ENCODE results near the gene TENM3.
"Not testable (repeated sequence)": the region's sequence is repeated elsewhere in the genome, so short reads cannot be mapped to it uniquely, and the experiment has no call there.

TENM3 gene

DNA sequence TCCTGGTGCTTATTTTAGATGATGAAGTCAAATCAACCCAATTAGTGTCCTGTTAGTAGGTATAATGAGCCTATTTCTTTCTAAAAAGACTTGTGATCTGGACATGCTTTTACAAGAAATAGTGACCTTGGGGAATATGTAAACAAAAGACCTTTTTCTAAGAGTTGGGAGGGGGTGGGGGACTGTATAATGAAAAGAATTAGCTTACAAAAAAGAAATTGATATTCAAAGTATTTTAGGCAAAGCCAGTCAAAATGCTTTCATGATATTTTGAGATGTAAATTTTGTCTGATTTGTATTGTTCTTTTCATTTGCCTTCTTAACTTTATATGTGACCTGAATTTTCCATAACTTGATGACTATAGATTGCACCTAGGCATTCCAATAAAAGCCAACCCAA is 559.4 kb downstream of the TENM3 start:
- in situ Hi-C loops (cut with MboI; ENCODE audit: low sequenced_read_pairs), result no loop called here

DNA sequence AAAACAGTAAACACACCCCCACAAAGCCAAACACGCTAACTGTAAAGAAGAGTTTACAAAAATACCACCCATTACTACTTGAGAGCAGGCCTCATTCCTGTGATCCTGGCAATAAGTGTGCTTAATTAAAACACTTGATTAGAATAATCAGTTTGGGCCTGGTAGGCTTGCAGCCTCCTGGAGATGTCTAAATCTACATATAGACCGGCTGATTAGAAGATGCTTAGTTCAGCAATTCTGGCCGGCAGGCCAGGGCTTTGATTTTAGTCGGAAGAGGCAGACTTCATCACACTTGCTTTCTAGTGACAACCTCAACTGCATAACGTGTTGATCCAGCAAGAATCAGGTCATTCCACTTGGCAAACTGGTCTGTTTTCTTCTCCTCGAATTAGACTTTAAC is 560.0 kb downstream of the TENM3 start:
- in situ Hi-C loops (cut with MboI; ENCODE audit: low sequenced_read_pairs), result no loop called here

DNA sequence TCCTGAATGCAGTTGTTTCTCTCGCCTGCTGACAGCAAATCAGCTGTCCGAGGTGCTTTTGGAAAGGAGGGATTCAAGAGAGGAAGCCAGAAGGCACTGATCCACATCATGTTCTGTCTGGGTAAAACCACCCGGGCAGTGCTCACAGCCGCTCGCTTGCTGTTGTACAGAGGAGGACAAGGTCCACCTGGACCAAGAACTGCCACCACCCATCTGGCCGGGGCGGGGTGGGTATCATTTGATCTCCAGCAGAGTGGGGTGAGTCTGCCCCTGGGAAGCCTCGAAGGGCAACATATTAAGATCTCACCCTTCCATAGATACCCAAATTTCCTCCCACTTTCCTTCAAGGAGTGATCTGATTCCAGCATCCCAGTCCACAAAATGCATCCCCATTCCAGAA is 560.9 kb downstream of the TENM3 start:
- in situ Hi-C loops (cut with MboI; ENCODE audit: low sequenced_read_pairs), result no loop called here

DNA sequence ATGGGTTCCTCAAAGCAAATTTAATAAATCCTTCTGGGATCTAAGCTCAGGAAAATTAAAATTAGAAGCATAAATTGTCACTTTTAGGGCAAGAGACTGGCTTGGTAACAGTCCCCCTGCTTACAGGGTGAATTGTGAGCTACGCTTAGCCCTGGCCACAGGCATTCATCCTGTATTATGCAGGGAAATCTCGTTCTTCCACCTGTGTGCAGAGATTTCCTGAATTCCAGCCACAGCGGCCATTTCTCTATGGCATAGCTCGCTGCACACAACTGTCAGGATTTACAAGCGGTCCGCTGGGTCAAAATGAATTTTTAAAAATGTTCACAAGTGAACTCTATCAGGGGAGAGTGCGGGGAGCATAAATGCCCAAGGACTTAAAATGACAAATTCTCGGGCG is 562.1 kb downstream of the TENM3 start:
- in situ Hi-C loops (cut with MboI; ENCODE audit: low sequenced_read_pairs), result no loop called here

DNA sequence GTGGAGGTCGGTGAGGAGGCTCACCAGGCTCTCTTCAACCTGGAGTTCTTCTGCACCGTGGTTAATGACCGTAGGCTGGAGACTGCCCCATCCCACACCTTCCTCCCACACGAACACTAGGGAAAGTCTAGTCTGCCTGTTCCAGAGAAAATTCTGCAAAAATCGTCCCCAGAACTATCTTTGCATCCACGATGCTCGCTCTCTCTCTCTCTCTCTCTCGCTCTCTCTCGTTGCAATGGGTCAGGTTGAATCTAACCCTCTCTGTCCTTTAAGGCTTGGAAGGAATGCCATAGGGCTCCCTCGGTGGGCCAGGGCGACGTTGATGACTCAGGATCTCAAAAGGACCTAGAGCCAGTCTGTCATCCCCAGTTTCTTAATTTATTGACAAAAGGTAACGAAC is 562.5 kb downstream of the TENM3 start:
- in situ Hi-C loops (cut with MboI; ENCODE audit: low sequenced_read_pairs), result no loop called here

DNA sequence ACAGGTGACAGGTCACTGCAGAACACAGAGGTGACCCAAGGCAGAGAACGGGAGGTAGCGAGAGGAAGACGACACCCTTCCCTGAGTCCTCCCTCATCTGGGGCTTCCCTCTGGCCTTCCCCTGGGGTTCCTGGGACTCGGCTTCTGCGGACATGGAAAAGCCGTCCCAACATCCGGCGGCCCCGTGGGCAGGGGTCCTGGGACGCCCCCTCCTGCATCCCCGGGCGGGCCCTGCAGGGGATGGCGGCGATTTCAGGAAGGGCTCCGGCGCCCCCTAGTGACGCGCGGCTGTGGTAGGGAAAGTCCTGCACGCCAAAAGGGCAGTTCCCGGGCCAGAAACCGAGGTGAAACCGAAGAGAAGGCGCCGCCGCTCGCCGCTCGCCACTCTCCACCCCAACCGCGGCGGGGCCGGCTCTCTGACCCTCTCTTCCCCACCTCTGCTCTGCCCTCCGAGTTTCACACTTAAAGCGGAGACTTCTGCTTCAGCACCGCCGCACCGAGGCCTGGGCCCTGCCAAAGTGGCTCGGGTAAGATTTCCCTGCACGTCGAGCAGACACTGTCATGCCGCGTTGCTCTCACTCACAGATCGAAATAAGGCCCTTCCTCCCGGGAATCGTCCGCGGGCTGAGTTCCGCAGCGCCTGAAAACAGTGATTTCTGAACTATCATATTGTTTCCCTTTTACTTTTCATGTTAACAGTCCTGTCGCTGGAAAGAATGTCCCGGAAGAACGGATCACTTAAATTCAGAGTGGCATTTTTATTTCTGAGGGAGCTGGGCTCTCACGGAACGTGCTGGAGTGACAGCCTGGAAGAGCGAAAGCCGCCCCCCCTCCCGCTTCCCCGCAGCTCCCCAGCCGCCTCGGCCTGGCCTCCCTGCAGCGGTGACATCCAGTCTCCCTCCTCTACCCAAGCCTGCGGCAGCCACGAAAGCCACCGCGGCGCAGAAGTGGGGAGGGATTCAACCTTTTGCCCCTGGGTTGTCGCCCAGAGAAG is 563.4 kb downstream of the TENM3 start:
- in situ Hi-C loops (cut with MboI; ENCODE audit: low sequenced_read_pairs), result no loop called here

DNA sequence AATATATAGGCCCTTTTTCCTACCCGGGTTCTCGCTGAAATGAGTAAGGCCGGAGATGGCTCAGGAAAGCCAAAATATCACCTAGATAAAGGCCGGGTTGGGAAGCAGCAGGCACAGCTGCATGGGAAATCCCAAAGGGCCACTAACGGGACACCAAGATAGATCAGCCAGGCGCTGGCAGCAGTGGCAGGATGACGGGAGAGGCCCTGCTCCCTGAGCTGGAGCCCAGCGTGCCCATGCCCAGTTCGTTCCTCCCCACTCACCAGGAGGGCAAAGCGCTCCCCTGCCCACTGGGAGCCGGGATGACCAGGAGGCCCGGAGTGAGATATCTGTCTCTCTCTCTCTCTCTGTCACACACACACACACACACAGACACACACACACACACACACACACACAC is 564.1 kb downstream of the TENM3 start:
- in situ Hi-C loops (cut with MboI; ENCODE audit: low sequenced_read_pairs), result no loop called here

DNA sequence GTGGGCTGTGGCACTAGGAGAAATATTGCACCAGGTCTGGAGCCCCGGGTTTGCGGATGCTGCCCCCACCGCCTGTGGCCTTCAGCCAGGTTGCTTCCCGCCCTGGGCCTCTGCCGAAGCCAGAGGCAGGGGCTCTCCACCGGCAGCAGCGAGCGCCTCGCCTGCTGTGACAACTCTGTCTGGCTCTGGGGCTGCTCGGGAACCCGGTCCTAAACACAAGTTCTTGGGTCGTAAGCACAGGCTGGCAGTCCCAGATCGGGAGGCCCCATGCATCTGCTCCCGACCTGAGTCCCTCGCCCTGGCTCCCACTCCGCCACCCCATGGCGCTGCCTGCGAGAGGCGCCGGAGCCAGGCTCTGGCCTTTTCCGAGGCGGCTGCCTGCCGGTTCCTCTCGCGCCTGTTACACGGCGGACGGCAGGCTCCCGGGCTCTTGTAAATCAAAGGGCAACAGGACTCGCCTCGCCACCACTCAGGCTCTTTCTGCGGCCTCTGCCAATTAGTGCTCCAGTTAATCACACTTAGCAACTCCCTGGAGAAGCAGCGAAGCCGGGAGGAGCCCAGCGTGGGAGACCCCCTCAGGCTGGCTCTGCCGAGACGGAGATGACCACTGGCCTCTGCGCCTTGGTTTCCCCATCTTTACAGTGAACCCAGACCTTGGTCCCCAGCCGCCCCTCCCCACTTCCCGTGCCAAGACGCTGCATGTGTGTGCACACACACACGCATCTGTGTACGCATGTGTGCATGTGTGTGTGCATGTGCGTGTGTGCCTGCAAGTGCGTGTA is 564.8 kb downstream of the TENM3 start:
- in situ Hi-C loops (cut with MboI; ENCODE audit: low sequenced_read_pairs), result no loop called here

DNA sequence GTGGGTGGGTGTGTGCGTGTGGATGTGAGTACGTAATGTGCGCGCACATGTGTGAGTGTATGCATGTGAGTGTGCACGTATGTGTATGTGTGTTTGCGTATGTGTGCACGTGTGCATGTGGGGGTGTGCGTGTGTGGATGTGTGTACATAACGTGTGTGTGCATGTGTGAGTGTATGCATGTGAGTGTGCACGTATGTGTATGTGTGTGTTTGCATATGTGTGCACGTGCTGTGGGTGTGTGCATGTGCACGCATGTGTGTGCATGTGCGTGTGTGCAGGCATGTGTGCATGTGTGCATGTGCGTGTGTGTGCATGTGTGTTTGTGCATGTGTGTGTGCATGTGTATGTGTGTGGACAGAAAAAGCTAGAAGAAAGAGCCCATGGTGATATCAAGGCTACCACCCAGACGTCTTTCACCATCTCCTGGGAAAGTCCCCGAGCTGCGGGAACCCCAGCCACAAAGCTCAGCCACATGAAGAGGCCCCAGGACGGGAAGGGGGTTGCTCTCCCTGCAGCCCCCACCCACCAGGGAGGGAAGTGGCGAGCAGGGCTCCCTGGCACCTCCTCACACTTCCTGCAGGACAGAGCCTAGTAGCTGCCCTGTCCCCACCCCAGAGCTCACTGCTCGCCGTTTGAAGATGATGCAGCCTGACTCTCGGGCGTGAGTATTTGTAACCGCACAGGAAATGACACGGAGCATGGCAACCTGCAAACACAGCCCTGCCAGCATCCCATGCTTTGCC is 565.6 kb downstream of the TENM3 start:
- in situ Hi-C loops (cut with MboI; ENCODE audit: low sequenced_read_pairs), result no loop called here

DNA sequence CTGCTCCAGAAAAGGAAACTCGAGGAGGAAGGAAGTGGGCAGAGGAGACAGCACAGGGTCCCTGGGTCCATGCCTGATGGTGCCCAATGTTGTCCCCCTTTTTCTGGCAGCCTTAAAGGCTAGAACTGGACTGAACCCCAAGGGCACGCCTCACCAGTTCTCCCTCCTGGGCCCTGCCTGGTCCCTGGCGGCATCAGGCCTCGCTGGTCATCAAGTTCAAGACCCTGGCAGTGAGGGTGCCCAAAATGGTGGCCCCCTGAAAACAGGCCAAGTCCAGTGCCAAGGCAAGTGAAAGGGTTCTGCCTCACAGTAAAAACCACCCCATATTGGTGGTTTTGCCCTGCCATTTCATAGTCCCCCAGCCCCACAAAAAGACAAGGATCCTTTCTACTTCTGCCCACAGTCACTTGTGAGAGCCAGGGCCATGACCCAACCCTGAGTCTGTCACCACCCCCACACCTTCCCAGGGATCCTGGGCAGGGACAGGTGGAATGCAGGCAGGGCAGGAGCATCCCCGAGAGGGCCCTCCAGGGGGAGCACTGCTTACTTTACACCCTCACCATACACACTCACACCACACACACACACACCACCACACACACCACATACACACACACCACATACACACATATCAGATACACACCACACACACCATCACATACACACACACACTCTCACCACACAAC is 566.4 kb downstream of the TENM3 start:
- in situ Hi-C loops (cut with MboI; ENCODE audit: low sequenced_read_pairs), result no loop called here

DNA sequence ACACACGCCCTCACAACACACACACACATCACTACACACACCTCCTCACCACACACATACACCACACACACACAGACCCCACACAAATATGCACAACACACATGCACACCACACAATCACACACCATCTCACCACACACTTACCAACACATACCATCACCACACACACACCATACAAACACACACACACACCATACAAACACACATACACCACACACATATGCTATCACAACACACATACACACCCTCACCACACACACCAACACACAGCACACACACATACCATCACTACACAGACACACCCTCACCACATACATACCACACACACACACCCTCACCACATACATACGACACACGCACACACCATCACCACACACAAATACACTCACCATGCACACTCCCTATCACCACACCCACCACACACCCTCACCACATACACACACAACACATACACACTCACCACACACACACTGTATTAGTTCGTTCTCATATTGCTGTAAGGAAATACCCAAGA is 567.0 kb downstream of the TENM3 start:
- in situ Hi-C loops (cut with MboI; ENCODE audit: low sequenced_read_pairs), result no loop called here

DNA sequence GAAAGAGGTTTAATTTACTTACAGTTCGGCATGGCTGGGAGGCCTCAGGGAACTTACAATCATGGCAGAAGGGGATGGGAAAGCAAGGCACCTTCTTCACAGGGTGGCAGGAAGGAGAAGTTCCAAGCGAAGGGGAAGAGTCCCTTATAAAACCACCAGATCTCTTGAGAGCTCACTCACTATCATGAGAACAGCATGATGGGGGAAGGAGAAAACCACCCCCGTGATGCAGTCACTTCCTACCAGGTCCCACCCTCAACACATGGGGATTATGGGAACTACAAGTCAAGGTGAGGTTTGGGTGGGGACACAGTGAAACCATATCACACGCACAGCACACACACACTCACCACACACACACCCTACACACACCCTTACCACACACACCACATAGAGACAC is 569.7 kb downstream of the TENM3 start:
- in situ Hi-C loops (cut with MboI; ENCODE audit: low sequenced_read_pairs), result no loop called here

DNA sequence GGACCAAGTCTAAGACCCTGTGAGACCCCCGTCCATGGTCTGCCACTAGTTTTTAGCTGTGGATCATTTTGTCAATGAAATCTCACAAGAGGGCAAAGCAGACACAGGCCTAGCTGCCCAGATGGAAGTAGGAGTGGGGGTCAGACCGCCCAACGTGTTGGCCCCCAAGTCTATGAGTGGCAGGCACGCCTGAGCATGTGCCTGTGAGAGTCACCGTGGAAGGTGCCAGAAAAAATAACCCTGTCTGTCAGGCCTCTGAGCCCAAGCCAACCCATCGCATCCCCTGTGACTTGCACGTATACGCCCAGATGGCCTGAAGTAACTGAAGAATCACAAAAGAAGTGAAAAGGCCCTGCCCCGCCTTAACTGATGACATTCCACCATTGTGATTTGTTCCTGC is 570.9 kb downstream of the TENM3 start:
- in situ Hi-C loops (cut with MboI; ENCODE audit: low sequenced_read_pairs), result not testable (repeated sequence)

DNA sequence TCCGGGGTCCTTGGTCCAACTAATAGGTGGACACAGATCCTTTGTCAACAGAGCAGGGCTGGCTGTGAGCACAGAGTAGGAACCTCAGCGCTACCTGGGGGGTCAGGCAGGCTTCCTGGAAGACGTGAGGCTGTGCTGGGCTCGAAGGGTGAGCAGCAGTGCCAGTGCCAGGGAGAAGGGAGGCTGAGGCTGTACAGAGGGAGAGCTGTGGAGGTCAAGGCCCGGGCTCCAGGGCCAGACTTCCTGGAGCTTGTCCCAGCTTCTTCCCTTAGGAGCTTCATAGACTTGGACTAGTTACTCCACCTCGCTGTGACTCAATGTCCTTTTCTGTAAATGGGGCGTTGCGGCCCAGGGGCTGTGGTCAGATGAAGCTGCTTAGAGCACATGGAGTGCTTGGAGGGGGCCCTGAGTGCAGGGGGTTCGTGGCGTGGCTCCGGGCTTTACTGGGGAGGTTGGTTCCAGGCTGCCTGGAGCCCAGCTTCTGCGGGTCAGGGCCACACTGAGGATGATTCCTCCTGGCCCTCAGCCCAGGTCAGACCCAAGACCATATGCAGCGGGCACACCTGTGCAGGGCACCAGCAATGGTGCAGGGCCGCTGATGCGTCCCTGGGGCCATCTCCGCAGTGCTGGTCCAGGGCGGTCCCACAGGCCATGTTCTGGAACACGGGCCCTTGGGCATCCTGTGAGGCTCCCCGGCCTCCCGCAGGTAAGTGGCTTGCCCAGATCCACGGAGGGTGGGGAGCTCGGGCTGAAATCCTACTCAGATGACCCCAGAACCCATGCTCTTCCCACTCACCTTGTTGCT is 575.9 kb downstream of the TENM3 start:
- in situ Hi-C loops (cut with MboI; ENCODE audit: low sequenced_read_pairs), result no loop called here

DNA sequence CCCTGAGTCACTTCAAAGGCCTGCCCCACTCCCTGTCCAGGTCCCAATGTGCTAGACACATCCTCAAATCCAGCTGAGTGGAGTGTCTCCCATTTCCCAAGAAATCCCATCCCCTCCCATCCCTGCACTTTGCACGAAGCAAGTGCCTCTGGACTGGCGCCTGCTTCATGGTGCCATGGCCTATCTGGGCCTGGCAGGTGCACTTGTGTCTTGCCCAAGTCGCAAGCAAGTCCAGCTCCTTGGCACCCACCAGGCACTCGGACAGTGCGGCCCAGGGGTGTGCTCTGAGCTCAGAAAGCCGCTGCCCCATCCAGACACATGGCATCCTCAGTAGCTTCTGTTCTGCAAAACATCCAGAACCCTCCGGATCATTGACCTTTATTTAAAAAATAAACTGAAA is 576.5 kb downstream of the TENM3 start:
- in situ Hi-C loops (cut with MboI; ENCODE audit: low sequenced_read_pairs), result no loop called here

DNA sequence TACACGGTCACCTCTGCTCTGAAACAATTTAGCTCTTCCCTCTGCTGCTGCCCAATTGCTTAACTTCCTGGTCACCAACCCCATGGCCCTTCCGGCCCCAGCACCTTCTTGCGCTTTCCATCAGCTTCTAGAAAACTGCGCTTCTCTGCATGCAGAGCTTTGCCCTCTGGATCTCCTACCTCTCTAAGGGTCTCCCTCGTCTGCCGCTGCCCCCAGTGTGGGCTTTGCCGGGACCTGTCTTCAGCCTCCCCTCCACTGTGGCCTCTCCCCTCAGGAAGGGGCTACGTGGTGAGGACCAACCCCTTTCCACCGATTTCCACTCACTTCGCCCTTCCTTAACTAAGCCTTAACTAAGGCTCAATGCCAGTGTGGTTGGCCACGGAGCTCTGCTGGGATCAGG is 579.4 kb downstream of the TENM3 start:
- in situ Hi-C loops (cut with MboI; ENCODE audit: low sequenced_read_pairs), result no loop called here

DNA sequence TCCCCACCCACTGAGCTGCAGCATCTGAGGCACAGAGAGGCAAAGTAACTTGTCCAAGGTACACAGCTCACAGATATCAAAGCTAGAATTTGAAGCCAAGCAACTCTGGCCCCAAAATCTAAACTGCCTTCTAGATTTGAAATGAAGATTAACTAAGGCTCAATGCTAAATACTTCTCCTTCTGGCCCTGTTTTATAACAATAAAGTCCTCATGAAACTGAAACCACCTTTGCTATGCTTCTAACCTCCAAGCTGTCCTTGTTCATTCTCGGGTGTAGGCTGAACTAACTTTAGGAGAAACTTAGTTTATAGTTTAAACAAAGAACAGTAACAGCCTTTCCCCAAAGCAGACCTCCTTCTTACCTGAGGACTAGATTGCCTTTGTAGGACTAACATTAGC is 580.4 kb downstream of the TENM3 start:
- in situ Hi-C loops (cut with MboI; ENCODE audit: low sequenced_read_pairs), result no loop called here

DNA sequence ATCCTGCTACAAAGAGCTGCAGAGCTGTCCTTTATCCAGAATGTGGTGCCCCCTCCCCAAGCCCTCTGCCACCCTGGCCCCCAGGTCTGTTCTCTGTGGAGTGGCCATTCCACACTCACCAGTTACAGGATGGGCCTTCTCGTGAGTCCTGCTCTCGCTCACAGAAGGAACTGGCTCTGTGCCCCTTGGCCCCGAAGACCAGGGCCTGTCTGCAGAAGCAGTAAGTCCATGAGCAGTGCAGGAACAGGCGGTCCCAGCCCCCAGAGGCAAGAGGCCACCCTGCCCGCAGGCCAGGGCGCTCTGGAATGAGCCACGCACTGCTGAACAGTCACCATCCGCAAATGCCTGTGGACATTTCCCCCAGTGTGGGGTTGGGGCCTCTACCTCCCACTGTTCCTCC is 581.8 kb downstream of the TENM3 start:
- in situ Hi-C loops (cut with MboI; ENCODE audit: low sequenced_read_pairs), result no loop called here

DNA sequence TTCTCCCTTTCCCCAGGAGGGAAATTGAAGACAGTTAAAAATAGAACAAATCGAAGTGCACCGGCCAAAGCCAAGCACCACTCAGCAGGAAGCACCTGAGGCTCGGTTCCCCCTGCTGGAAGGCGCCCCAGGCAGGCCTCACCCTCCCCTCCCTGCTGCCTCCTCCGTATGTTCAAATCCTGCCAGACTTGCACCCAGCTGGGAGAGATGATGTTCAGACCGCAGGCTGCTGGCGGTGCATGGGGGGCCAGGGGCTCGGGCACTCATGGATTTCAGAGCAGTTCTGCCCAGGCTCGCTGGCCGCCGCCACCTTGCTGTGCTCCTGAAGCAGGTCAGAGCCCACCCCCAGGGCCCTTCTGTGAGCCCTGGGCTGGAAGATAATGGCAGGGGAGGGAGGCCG is 582.6 kb downstream of the TENM3 start:
- in situ Hi-C loops (cut with MboI; ENCODE audit: low sequenced_read_pairs), result no loop called here

DNA sequence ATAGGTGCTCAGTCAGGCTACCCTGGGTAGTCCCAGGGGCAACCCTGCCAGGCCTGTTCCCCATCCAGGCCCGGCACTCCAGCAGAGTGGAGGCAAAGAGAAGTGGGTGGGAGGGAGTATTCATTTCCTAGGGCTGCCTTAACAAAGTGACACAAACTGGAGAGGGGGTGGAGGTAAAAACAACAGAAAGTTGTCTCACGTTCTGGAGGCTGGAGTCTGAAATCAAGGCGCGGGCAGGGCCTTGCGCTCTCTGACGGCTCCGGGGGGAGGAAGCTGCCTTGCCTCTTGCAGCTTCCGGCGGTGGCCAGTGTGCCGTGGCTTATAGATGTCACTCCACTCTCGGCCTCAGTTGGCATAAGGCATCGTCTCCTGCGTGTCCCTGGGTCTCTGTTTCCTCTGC is 583.2 kb downstream of the TENM3 start:
- in situ Hi-C loops (cut with MboI; ENCODE audit: low sequenced_read_pairs), result no loop called here

Data from HL-60/S4 (cell line).